GM21367 (cell line): ENCODE results near the gene SMG1.
"Not testable (repeated sequence)": the region's sequence is repeated elsewhere in the genome, so short reads cannot be mapped to it uniquely, and the experiment has no call there.

Experiments used
- ATAC-seq: cut with Tn5 transposase; IDR thresholded peaks from one replicate; pipeline ENCODE4 v1.9.1; 2021; ENCODE audit not compliant: unreplicated experiment

The SMG1 gene

GRCh38 chr16:18772171-18772570, 154.0 kb downstream of the SMG1 start:
- not testable (repeated sequence) for ATAC-seq

- not testable (repeated sequence) for ATAC-seq
These were observed 155.8 kb downstream of the SMG1 start for GRCh38 chr16:18770336-18770962.

GRCh38 chr16:18767217-18767616, 159.0 kb downstream of the SMG1 start:
- ATAC-seq: not testable (repeated sequence)

DNA sequence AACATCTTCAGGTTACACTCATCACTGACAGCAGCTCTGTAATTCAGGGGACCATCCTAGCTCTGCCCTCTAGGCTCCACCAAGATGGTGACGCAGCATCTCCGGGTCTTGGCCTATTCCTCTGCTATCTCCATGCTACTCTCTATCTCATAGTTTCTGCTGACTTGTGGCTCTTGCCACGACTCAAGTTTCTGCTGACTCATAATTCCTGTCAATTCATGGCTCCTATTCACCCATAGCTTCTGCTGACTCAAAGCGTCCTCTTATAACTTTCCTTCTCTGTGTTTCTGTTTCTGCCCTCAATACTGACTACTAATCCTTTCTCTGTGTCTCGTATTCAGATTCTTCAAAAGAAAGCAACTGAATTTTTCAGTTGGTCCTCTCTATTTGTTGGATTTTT, 163.5 kb downstream of the SMG1 start:
- ATAC-seq: not testable (repeated sequence)

DNA sequence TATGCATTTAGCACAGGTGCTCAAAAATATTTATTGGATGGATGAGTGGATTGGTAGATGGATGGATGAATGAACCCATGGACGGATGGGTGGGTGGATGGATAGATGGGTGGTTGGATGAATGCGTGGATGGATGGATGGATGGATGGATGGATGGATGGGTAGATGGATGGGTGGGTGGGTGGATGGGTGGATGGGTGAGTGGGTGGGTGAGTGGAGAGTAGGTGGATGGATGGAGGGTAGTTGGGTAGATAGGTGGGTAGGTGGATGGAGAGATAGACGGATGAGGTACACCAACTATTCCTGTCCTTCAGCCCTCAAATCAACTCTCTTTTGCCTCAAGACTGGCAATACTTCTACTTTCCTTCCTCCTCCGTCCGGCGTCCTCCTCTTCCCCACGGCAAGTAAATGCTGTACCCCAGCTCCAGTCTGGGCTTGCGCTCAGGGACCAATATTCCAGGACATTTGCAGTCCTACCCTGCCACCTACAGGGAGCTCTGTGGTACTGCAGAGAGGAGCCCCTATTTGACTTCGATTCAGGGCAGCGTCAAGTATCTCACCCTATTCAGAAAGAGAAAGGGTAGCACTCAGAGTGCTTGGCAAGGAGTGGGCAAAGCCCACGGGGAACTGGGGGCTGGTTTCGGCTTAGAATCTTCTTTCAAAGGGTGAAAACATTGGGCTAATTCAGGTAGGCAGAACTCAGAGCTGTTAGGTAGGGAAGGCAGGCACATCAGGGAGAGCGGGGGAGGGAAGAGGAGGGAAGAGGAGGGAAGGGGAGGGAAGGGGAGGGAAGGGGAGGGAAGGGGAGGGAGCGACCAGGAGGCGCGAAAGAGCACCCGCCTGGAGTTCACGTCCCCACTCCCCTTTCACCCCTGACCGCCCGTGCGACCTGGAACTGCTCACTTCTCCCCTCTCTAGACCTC, 166.3 kb downstream of the SMG1 start:
- ATAC-seq: not testable (repeated sequence)

- not testable (repeated sequence) for ATAC-seq
These were observed 168.1 kb downstream of the SMG1 start for GRCh38 chr16:18757960-18758660.

GRCh38 chr16:18756639-18757038, 169.6 kb downstream of the SMG1 start:
- not testable (repeated sequence) for ATAC-seq
